ENCODE results near the gene TUBGCP3.

- TF ChIP-seq, protein P1, sequence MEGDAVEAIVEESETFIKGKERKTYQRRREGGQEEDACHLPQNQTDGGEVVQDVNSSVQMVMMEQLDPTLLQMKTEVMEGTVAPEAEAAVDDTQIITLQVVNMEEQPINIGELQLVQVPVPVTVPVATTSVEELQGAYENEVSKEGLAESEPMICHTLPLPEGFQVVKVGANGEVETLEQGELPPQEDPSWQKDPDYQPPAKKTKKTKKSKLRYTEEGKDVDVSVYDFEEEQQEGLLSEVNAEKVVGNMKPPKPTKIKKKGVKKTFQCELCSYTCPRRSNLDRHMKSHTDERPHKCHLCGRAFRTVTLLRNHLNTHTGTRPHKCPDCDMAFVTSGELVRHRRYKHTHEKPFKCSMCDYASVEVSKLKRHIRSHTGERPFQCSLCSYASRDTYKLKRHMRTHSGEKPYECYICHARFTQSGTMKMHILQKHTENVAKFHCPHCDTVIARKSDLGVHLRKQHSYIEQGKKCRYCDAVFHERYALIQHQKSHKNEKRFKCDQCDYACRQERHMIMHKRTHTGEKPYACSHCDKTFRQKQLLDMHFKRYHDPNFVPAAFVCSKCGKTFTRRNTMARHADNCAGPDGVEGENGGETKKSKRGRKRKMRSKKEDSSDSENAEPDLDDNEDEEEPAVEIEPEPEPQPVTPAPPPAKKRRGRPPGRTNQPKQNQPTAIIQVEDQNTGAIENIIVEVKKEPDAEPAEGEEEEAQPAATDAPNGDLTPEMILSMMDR (IDR thresholded peaks at IDR 0.05): no peak
- TF ChIP-seq POLR2A (IDR thresholded peaks at IDR 0.05) (no peak), POLR2AphosphoS5 (IDR thresholded peaks at IDR 0.05) (no peak), EP300 (IDR thresholded peaks at IDR 0.05) (no peak)
Measured at GRCh38 chr13:112495465-112495864, 92.5 kb downstream of the TUBGCP3 start.
